Tibial nerve (tissue), 3 donors: ENCODE data around the gene TMEM245.

Experiments
- POLR2A ChIP-seq, 2 donors: fragments of 450-650 bp; IDR thresholded peaks; one replicate each; pipeline ENCODE4 v1.6.1; 2017; ENCODE audit warnings: antibody characterized with exemption in 2 of 2, mild to moderate bottlenecking in 2 of 2, moderate library complexity in 2 of 2
- TF ChIP-seq, protein P1 (sequence below), 5 experiments: fragments of 200-600 bp in 3 of 5; fragments of 450-650 bp in 2 of 5; sonication (generic) in 3 of 5; IDR thresholded peaks; one replicate each; pipeline ENCODE4 v1.5.1; 2016 to 2019; ENCODE audit warnings: antibody characterized with exemption in 5 of 5, mild to moderate bottlenecking in 3 of 5, moderate library complexity in 2 of 5

DNA sequence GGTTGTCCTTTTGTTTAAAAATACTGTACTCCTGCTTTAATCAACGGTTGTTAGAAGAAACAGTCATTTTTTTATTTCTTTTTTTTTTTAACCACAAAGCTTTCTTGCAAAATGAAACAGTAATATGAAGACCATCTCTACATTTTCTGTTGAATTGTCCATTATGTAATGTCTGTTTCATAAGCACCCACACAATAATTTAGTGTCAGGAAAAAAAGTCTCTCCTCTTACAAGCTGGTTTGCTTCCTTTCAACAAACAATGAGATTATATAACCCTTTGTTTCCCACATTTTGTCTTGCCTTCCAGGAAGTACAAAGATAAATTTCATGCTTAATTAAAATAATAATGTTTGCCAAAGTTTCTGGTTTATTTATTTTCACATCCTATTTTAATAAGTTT is 123.1 kb downstream of the TMEM245 start:
- no peak for TF ChIP-seq POLR2A (IDR thresholded peaks at IDR 0.05)
- TF ChIP-seq, protein P1, sequence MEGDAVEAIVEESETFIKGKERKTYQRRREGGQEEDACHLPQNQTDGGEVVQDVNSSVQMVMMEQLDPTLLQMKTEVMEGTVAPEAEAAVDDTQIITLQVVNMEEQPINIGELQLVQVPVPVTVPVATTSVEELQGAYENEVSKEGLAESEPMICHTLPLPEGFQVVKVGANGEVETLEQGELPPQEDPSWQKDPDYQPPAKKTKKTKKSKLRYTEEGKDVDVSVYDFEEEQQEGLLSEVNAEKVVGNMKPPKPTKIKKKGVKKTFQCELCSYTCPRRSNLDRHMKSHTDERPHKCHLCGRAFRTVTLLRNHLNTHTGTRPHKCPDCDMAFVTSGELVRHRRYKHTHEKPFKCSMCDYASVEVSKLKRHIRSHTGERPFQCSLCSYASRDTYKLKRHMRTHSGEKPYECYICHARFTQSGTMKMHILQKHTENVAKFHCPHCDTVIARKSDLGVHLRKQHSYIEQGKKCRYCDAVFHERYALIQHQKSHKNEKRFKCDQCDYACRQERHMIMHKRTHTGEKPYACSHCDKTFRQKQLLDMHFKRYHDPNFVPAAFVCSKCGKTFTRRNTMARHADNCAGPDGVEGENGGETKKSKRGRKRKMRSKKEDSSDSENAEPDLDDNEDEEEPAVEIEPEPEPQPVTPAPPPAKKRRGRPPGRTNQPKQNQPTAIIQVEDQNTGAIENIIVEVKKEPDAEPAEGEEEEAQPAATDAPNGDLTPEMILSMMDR (IDR thresholded peaks at IDR 0.05): no peak
